Psoas muscle (tissue), 8 donors: ENCODE measurements around the gene ASIC4. TPM values are rescaled to one million over a fixed set of nuclear protein-coding genes. Genes with fewer than 3 reads are reported as not detected.

Source experiments
- ATAC-seq, 4 donors: fragments of 200-7000 bp; cut with Tn5 transposase; one replicate each; pipeline ENCODE4 v1.9.1; 2020; ENCODE audit warnings: moderate library complexity in 3 of 4, mild to moderate bottlenecking in 2 of 4
- DNase-seq, 2 donors: peaks; one replicate each; pipeline ENCODE4 v3.0.0-alpha.2; 2020
- H3K27ac ChIP-seq: fragments of 200-600 bp; one replicate; pipeline ENCODE4 v1.8.0; 2022
- H3K27me3 ChIP-seq, 3 donors: fragments of 200-600 bp in 1 of 3; one replicate each; pipeline versions ENCODE4 v1.6.1 to v1.8.0; 2013 to 2022; ENCODE audit warnings: low read length in 2 of 3, mild to moderate bottlenecking in 2 of 3, moderate library complexity in 1 of 3; ENCODE audit not compliant: insufficient read depth in 3 of 3
- H3K36me3 ChIP-seq, 2 donors: fragments of 200-600 bp in 1 of 2; one replicate each; pipeline versions ENCODE4 v1.6.1 to v1.8.0; 2013 to 2022; ENCODE audit warnings: low read depth in 1 of 2, mild to moderate bottlenecking in 1 of 2, moderate library complexity in 1 of 2; ENCODE audit not compliant: insufficient read depth in 1 of 2
- H3K4me1 ChIP-seq: fragments of 200-600 bp; one replicate; pipeline ENCODE4 v1.8.0; 2022
- H3K4me3 ChIP-seq: fragments of 200-600 bp; one replicate; pipeline ENCODE4 v1.8.0; 2022; ENCODE audit warnings: mild to moderate bottlenecking
- H3K9me3 ChIP-seq: fragments of 200-600 bp; one replicate; pipeline ENCODE4 v1.8.0; 2022
- WGBS, 3 donors: extraction: QIAGEN DNeasy Blood & Tissue Kit; methylation state at CpG; one replicate each; pipeline versions ENCODE4 v1.1.6 to v1.1.7; 2013; 5-methylcytosine and 5-hydroxymethylcytosine counted together
- intact Hi-C, 2 donors: fragments of 100-400 bp; cut with DNase I; formaldehyde crosslinking; loops; one replicate each; pipeline versions ENCODE4 v1.11.0 to v1.14.2; 2022
- polyA plus RNA-seq, 3 donors: library from polyadenylated mRNA; stranded (reverse); fragments of 200-250 nt; gene quantifications; one replicate each; pipeline ENCODE4 v1.2.3, GENCODE V29; 2013
- total RNA-seq, 4 donors: library from RNA; stranded (reverse); fragmentation: NEBNext Ultra II Directional in 2 of 4; extraction: Animal tissue kit (Norgen Biotek cat#: 25700) in 2 of 4; gene quantifications; one replicate each; pipeline versions ENCODE4 v1.2.1 to v1.2.4, GENCODE V29; 2021 to 2023
- TF ChIP-seq, protein P1 (sequence below): fragments of 200-600 bp; IDR thresholded peaks from one replicate; pipeline ENCODE4 v1.8.0; 2022; ENCODE audit warnings: antibody characterized with exemption
- donor health status: healthy with polysubstance abuse.
- donor health status: DM: no; HTN: no; CAD: no; lungs with moderate emphysema.
- donor health status: Bipolar disorder and iron deficiency.
- donor health status: healthy.
- donor health status: DM: yes; HTN: yes; CAD: no.
- donor health status: DM: no; HTN: no; CAD: no.
- donor health status: DM: no; HTN: no; CAD: no.
- donor health status: DM: yes; HTN: yes; CAD: no.

ASIC4 gene
- total and polyA plus RNA-seq, 7 donors = 0.03 to 0.34 (median 0.26) TPM; not detected in 3

DNA sequence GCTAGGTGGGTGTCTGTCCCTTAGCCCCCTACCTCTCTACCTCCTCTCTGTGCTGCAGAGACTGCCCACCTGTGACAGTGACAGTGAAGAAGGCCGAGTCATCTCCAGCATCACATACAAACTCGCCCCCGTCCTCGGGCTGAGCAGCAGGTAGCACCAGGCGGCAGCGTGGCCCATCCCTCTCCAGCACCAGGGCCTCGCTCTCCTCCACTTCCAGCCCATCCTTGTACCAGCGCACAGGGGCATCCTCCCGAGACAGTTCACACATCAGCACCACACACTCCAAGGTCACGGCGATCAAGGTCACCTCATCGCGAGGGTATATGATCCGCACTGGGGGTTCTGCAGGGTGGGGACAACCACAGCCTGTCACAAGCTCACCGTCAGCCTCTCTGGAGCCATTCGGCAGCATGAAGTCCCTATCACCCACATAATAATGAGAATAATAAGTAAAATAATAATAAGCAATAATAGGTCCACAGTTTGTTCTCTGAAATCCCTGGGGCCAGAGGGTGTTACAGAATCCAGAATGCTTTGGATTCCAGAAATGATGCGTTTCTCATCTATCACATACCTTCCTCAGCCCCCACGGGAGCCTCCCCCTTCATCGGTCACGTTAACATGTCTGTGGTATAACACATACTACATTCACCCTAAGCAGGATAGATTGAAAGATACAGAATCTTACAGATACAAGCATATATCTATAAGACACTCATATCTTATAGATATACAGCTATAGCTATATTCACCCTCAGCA, 45.1 kb downstream of the ASIC4 start:
- H3K27ac ChIP-seq = no peak overlapping the region
- H3K9me3 ChIP-seq = no peaks in the 10 kb centered on the region
- H3K4me3 ChIP-seq = no peak overlapping the region
- intact Hi-C loops = no loop called here
- H3K4me1 ChIP-seq = no peaks in the 10 kb centered on the region
- no peaks in the 10 kb centered on the region for H3K27me3 ChIP-seq
- ATAC-seq (no peak), DNase-seq (peak in 1 of 2 donors; percentile 36)
- peaks cover 0 to 82% of the 10 kb centered on the region in 2 donors for H3K36me3 ChIP-seq
- TF ChIP-seq, protein P1, sequence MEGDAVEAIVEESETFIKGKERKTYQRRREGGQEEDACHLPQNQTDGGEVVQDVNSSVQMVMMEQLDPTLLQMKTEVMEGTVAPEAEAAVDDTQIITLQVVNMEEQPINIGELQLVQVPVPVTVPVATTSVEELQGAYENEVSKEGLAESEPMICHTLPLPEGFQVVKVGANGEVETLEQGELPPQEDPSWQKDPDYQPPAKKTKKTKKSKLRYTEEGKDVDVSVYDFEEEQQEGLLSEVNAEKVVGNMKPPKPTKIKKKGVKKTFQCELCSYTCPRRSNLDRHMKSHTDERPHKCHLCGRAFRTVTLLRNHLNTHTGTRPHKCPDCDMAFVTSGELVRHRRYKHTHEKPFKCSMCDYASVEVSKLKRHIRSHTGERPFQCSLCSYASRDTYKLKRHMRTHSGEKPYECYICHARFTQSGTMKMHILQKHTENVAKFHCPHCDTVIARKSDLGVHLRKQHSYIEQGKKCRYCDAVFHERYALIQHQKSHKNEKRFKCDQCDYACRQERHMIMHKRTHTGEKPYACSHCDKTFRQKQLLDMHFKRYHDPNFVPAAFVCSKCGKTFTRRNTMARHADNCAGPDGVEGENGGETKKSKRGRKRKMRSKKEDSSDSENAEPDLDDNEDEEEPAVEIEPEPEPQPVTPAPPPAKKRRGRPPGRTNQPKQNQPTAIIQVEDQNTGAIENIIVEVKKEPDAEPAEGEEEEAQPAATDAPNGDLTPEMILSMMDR = no peak
- WGBS, 3 donors = 91 to 95% (median 91%) methylated on average over 20 of the region's 20 CpGs

DNA sequence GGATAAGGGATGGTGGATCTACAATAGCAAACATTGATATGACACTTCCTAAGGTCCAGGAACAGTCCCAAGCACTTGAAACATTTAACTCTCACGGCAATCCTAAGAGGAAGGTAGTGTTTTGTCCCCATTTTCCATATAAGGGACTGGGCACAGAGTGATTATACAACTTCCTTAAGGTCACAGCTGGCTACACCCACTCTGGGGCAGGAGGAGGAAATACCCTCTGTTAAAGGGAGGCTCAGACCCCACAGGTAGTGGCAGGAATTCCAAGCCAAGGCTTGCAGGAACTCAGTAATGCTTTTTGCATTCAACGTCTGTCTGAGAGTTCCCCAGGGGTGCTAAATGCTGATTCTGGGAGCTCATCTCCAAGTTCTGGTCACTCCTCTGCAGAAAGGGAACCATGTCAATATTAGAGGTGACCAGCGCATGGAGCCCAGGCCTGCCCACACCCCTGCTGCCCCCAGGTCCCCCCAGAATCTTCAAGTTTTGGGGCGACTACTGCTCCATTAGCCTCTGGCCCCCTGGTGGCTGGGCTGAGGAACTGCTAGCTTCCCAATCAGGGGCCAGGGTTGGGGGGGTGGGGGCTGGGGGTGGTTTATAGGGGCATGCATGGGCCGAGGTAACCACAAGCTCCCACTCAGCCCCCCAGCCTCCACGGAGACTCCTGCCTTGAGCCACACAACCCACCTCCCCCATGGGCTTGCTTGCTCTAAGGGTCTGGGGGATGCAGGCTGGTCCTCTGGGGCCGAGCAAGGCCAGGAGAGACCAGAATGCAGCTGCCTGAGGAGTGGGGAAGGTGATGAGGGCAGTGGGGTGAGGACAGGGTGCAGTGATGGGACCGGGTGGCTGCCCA, 46.0 kb downstream of the ASIC4 start:
- TF ChIP-seq, protein P1 = peak; percentile 60
- peak in 1 of 4 donors; percentile 60 for ATAC-seq
- Histone ChIP-seq H3K4me1 (no peaks in the 10 kb centered on the region), H3K27me3 (no peaks in the 10 kb centered on the region), H3K27ac (no peak overlapping the region), H3K36me3 (peaks cover 0 to 91% of the 10 kb centered on the region in 2 donors), H3K4me3 (no peak overlapping the region), H3K9me3 (no peaks in the 10 kb centered on the region)
- 40 to 44% (median 41%) methylated on average over 8 of the region's 8 CpGs for WGBS, 3 donors
- peak in 1 of 2 donors; percentile 32 for DNase-seq
- intact Hi-C loops = no loop called here

- TF ChIP-seq, protein P1 = no peak
- no peak overlapping the region for H3K4me3 ChIP-seq
- ATAC-seq (no peak), DNase-seq (peak in 1 of 2 donors; percentile 12)
- intact Hi-C loops = no loop called here
- H3K9me3 ChIP-seq = no peaks in the 10 kb centered on the region
- peaks cover 0 to 91% of the 10 kb centered on the region in 2 donors for H3K36me3 ChIP-seq
- no peak overlapping the region for H3K27ac ChIP-seq
- H3K4me1 ChIP-seq = no peaks in the 10 kb centered on the region
- 84 to 91% (median 86%) methylated on average over 3 of the region's 3 CpGs for WGBS, 3 donors
- no peaks in the 10 kb centered on the region for H3K27me3 ChIP-seq
These were observed 46.6 kb downstream of the ASIC4 start for GRCh38 chr2:219560893-219561178.

GRCh38 chr2:219561179-219562048, 47.1 kb downstream of the ASIC4 start:
- 72 to 78% (median 74%) methylated on average over 23 to 24 of the region's 24 CpGs for WGBS, 3 donors
- intact Hi-C loops = no loop called here
- no peak for ATAC-seq
- H3K9me3 ChIP-seq = no peaks in the 10 kb centered on the region
- no peak overlapping the region for H3K4me3 ChIP-seq
- peaks cover 0 to 91% of the 10 kb centered on the region in 2 donors for H3K36me3 ChIP-seq
- H3K27ac ChIP-seq = no peak overlapping the region
- no peaks in the 10 kb centered on the region for H3K4me1 ChIP-seq
- peak in 1 of 2 donors; percentile 31 for DNase-seq
- H3K27me3 ChIP-seq = no peaks in the 10 kb centered on the region
- TF ChIP-seq, protein P1 = no peak
